SKM-1 treated with dmso at 0.1 percent for 144 hours (cell line): ENCODE results near the gene NIPA2.
"Not testable (repeated sequence)": the region's sequence is repeated elsewhere in the genome, so short reads cannot be mapped to it uniquely, and the experiment has no call there.

Experiments
- DNase-seq: peaks from one replicate; lab custom pipeline; 2025; ENCODE audit not compliant: unreplicated experiment; lab: John Stamatoyannopoulos, UW

NIPA2 gene

DNA sequence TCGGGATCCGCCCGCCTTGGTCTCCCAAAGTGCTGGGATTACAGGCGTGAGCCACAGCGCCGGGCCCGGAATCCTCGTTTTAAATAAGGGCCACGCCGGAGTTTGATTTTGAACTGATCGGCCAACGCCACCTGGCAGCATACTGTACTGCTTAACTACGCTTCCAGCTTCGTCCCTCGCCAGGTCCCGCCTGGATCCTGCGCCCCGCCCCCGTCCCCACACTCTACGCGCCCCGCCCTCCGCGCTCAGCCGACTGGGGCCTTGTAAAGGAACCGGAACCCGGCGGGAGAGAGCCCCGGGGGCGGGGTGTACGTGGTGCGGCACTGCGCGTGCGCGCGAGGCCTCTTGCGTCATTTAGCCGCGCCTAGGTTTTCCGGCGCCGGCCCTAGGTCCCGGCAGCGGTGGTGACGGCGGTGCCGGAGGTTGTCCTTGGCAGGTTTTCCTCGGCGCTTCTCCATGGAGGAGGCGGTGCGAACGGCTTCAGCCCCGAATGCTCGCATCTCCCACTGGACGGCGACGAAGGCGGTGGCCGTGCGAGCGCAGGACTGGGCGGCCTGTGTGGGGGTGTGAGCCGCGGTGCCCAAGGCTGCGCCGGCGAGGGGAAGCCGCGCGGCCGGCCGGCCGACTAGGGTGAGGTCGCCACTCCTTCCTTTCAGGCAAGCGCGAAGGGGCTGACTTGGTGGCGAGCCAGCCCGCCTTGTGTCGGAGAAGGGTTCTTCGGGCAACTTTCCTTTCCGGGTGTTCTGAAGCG, at the start of gene NIPA2:
TSS of gene NIPA2 (plus strand) at position 375 of the 751 bp plus-strand sequence. CDS start 13,066 bp downstream, outside the sequence.
- DNase-seq, result peak; percentile 93

GRCh38 chr15:22794063-22794462, 44.4 kb upstream of the NIPA2 start:
- no peak for DNase-seq

- DNase-seq, result no peak
Observed at GRCh38 chr15:22794621-22795167, 43.8 kb upstream of the NIPA2 start.

GRCh38 chr15:22795206-22796063, 43.0 kb upstream of the NIPA2 start:
- DNase-seq, result no peak

GRCh38 chr15:22796079-22796478, 42.4 kb upstream of the NIPA2 start:
- no peak for DNase-seq

GRCh38 chr15:22799902-22800301, 38.6 kb upstream of the NIPA2 start:
- no peak for DNase-seq

DNA sequence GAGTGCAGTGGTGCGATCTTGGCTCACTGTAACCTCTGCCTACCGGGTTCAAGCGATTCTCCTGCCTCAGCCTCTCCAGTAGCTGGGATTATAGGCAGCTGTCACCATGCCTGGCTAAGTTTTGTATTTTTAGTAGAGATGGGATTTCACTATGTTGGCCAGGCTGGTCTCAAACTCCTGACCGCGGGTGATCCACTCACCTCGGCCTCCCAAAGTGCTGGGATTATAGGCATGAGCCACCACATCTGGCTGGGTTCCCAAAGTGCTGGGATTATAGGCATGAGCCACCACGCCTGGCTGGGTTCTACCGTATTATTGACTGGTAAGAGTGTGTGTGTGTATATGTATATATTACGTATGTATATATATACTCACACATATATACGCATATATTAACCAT, 35.5 kb upstream of the NIPA2 start:
- DNase-seq, result not testable (repeated sequence)

DNA sequence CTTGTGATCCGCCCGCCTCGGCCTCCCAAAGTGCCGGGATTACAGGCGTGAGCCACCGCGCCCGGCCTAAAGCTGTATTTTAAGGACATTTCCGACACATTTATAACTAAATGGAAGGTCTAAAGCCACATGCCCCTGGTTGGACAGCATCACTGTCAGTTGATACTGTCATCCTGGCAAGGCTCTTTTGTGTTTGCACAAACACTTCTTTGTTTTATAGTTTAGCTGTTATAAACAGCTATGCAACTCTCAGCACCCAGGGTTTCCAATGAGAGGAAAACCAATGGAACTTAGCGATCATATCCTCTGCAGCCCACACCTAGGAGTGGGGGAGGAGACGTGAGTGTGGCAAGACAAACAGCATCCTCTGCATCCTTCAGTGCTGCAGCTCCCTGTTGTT, 32.3 kb upstream of the NIPA2 start:
- DNase-seq, result no peak

DNA sequence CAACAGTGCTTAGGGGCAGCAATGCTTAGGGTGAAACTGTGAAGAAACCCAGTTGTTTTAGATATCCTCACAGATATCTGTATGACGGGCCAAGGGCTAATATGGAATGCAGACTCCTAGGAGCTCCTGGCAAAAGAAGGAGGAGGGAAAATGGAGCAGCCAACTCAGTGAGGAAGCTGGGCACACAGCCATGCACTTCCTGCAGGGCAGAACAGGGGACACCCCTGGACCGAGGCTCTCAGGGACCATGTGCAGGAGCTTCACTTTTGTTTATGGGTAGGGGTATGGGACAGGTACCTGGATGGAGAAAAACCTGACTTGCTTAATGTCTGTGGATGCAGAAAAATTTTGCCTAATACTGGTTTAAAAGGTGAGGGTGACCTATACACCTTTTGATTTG, 31.8 kb upstream of the NIPA2 start:
- DNase-seq, result no peak

- not testable (repeated sequence) for DNase-seq
Observed at GRCh38 chr15:22807831-22808230, 30.6 kb upstream of the NIPA2 start.

DNA sequence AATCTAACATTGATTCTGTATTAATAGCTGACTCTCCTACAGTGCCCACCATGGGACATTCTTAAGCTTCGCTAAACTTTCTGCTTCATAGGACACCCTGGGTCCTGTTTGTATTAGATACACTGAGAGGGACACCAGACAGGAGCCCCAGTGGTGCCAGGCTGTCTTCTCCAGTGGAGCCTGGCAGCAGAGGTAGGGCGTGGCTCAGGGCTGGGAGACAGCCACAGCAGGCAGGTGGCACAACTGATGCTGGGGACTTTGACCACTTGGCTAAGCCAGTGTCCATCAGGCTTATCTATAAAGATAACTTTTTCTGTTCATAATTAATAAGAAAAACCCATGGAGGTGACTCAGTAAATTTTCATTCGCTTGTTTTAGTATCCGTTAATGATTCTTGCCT, 30.2 kb upstream of the NIPA2 start:
- DNase-seq, result no peak

DNA sequence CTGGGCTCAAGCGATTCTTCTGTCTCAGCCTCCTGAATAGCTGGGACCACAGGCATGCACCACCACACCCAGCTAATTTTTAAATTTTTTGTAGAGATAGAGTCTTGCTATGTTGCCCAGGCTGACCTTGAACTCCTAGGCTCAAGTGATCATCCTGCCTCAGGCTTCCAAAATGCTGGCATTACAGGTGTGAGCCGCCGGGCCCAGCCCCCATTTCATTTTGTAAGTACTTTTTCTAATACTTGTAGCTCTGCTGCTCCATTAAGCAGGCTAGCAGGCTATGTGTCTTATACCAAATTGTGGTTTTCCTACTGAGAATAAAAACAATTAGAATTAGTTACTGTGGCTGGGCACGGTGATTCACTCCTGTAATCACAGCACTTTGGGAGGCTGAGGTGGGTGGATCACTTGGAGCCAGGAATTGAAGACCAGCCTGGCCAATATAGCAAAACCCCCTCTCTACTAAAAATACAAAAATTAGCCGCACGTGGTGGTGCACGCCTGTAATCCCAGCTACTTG, 29.6 kb upstream of the NIPA2 start:
- no peak for DNase-seq

GRCh38 chr15:22810033-22810852, 28.2 kb upstream of the NIPA2 start:
- DNase-seq, result no peak

- DNase-seq, result no peak
Observed at GRCh38 chr15:22810853-22811338, 27.6 kb upstream of the NIPA2 start.

- no peak for DNase-seq
Observed at GRCh38 chr15:22811640-22812039, 26.8 kb upstream of the NIPA2 start.

DNA sequence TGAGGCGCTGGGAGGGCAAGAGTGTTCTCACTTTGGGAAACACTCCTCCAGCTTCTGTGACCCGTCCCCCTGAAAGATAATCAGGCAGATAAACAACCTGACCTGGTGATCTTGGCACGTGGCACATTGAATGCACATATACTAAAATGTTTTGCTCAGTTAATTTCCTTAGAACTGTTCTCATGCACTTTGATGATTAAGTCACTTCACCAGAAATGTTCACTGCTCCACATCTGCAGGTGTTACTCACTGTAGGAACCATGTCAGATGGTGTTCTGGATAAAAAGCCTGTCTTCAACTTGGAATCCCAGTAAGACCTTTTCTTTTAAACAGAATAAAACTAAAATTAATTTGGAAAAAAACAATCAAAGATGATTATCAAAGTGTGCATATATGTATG, 24.6 kb upstream of the NIPA2 start:
- no peak for DNase-seq

DNA sequence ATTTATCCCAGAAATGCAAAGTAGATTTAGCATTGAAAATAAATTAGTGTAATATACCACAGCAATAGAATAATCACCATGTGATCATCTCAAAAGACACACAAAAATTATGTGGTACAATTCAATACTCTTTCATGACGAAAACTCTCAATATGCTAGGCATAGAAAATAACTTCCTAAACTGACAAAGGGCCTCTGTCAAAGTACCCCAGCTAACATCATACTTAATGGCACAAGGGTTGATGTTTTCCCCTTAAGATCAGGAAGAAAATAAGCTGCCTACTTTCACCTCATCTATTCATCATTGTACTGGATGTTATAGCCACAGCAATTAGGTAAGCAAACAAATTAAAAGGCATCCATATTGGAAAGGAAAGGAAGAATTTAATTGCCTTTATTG, 22.7 kb upstream of the NIPA2 start:
- no peak for DNase-seq

DNA sequence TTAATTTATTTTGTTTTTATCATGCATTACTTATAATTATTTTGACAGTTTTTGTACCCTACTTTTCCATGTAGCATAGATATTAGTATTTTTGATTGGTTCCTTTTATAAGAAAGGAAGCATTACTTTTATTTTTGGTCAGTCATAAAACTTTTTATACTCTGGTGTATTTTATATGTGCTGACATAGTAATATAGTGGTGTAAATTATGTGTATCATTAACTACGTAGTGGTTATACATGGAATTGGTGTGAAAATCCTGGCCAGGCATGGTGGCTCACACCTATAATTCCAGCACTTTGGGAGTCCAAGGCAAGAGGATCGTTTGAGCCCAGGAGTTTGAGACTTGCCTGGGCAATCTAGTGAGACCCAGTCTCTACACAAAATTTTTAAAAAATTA, 18.8 kb upstream of the NIPA2 start:
- DNase-seq, result no peak

DNA sequence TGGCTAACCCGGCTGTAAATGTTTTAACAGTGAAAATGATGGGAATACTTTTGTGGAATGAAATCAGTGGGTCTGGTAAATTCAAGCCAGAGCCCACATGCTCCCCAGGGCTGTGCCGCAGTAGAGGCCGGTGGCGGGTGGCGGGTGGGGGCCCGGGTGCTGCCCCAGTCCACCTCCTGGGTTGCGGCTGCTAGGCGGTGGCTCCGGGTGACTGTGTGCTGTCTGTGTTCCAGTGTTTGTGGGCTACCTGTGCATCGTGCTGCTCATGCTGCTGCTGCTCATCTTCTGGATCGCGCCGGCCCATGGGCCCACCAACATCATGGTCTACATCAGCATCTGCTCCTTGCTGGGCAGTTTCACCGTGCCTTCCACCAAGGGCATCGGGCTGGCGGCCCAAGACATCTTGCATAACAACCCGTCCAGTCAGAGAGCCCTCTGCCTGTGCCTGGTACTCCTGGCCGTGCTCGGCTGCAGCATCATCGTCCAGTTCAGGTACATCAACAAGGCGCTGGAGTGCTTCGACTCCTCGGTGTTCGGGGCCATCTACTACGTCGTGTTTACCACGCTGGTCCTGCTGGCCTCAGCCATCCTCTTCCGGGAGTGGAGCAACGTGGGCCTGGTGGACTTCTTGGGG, 14.9 kb upstream of the NIPA2 start:
- DNase-seq, result no peak

DNA sequence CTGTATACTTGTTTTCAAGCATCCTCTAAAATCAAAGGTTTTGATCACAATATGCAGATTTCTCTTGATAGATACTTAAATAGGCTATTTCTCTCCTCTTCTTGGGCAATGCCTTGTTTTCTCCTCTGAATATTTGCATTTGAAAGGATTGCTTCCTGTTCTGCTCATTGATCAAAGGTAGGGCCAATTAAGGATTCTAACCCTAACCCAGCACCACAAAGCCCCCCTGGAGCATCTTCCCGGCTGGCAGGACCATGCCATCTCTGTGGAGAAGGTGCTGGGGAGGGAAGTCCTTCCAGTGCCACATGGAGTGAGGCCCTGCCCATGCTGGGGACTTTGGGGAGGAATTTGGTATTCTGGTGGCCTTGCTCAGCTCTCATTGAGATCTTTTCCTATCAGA, 11.3 kb upstream of the NIPA2 start:
- no peak for DNase-seq
